HuH-7 (cell line): Measurements from ENCODE around the gene GPR55.

Experiments
- DNase-seq: peaks from one replicate; pipeline ENCODE4 v3.0.0; 2011; ENCODE audit warnings: low spot score

The GPR55 gene

DNA sequence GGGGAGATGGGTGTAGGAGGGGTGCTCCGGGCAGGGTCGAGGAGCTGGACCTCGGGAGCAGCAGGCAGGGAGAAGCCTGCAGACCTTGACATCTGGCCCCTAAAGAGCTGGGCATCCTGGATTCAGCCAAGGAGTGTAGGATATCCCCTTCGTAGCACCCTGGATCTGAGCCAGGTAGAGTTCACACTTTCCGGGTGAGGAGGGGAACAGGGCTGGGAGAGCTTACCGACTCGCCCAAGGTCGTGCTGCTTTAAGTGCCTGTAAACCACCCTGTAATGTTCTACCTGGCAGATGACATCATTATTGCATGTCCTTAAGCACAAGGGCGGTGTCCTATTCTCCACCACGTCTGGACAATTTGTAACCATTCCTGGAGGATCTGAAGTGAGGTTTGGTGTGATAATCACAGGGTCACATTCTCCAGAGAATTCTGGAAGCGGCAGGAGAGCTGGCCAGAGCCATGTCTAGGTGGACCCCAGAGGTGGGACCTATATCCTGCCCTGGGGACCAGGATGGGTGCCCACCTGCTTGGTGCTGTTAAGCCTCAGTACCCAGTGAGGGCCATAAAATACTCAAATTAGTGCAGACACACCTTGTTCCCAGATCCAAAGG lies 45.7 kb downstream of the GPR55 start:
- DNase-seq, result no peak

- DNase-seq, result no peak
Observed at GRCh38 chr2:230878599-230879188, 46.3 kb downstream of the GPR55 start.

GRCh38 chr2:230877759-230878598 lies 47.1 kb downstream of the GPR55 start:
- DNase-seq, result no peak

DNA sequence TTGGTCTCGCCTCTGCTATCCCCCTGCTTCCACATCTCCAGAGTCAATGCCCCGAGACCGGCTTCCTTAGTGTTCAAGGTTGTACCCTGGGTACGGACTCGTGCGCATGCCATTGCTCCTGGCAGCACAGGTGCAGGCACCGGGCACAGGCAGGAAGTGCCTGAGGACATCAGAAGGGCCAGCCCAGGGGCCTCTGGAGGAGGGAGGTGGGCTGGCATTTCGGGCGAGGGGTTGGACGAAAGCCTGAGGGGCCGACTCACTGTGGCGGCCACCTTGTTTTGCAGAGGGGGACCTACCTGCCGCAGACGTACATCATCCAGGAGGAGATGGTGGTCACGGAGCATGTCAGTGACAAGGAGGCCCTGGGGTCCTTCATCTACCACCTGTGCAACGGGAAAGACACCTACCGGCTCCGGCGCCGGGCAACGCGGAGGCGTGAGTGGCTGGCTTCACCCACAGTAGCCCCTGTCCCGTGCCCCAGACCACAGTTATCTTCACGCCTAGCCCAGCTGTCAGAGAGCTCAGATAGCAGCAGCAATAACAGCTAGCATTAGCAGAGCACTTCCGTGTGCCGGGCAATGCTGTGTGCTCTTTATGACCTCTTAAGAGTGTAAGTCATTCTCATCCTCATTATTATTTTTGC lies 47.8 kb downstream of the GPR55 start:
- no peak for DNase-seq

DNA sequence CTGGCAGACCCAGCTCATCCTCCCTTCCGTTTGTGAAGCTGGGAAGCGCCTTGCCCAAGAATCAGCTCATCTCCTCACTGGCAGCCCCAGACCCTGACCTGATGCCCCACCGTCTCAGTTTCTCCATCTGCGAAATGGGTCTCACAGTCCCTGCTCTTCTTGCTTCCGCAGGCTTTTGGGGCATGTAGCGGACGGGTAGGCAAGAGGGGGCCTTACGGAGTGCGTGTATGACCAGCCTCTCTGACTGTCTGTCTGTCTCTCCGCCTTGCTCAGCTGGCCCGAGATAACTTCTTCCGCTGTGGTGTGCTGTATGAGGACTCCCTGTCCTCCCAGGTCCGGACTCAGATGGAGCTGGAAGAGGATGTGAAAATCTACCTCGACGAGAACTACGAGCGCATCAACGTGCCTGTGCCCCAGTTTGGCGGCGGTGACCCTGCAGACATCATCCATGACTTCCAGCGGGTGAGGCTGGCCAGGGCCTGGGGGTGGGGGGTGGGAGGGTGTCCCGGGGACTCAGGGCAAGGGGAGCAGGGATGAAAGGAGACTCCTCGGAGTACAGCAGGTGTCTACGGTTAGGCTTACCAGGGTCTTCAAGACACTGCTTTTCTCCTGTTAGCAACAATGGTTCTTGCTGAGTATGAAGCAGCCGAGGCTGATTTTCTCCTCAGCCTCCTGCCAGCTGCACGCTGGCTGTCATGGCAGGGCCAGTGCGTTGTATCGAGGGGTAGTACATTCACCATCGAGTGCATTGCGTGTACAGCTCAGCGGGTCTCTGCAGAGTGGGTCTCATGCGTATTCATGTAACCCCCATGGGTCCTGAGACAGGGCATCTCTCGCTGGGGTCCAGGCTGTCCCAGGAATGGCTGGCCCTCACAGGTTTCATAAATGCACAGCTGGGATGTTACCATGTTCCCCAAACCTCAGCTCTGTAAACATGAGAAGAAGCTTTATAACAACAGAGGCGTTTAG lies 49.4 kb downstream of the GPR55 start:
- DNase-seq, result no peak

- no peak for DNase-seq
Observed at GRCh38 chr2:230874876-230875275, 50.2 kb downstream of the GPR55 start.

DNA sequence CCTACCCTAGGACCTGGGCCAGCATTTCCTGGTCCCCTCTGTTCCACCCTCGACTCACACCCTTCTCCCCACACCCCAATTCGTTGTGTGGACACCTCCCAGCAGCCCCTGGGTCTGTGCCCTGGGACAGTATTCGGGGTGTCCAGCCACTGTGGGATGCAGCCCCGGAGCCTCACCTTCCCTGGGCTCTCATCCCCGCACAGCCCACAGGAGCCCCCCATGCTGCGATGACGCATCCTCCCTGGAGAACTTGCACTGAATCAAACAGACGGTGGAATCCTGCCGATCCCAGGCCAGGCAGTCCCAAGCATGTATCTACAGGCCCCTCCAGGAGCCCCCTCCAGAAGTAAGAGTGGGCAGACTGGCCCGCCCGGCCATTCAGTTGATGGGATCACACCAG lies 50.6 kb downstream of the GPR55 start:
- no peak for DNase-seq

GRCh38 chr2:230873661-230874401 lies 51.2 kb downstream of the GPR55 start:
- no peak for DNase-seq

GRCh38 chr2:230872968-230873660 lies 51.9 kb downstream of the GPR55 start:
- no peak for DNase-seq

- no peak for DNase-seq
Observed at GRCh38 chr2:230872151-230872967, 52.7 kb downstream of the GPR55 start.

DNA sequence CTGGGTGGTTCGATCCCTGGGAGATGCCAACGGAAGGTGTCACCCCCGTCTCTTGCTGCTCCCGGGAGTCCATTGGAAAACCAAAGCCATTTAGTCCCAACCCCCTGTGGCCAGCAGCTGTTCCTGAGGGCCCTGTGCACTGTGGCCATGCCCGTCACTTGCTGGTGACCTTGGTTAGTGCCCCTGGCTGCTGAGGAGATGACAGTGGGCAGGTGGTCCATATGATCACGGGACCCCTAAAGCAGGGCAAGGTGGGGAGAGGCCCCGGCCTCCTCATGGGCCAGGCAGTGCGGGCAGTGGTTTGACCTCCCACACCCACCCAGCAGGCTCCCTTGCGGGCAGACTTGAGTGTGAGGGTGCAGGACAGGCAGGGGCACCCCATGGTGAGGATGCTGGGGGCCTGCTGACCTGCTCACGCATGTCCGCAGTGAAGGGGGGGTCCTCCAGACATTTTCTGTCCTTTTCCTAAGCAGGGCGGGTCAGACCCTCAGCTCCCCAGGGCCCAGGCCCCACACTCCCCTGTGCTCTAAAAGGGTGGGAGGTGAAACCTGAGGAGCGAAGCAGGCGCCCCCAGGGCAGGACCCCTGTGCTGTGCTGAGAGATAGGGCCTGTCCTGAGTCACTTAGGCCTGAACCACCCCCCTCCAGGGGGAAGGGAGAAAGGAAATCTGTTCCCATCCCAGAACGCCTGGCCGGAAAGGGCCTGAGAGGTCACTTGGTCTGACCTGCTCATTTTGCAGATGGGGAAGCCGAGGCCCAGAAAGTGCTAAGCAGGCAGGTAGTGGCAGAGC lies 53.5 kb downstream of the GPR55 start:
- DNase-seq, result no peak

GRCh38 chr2:230870544-230871360 lies 54.3 kb downstream of the GPR55 start:
- no peak for DNase-seq

DNA sequence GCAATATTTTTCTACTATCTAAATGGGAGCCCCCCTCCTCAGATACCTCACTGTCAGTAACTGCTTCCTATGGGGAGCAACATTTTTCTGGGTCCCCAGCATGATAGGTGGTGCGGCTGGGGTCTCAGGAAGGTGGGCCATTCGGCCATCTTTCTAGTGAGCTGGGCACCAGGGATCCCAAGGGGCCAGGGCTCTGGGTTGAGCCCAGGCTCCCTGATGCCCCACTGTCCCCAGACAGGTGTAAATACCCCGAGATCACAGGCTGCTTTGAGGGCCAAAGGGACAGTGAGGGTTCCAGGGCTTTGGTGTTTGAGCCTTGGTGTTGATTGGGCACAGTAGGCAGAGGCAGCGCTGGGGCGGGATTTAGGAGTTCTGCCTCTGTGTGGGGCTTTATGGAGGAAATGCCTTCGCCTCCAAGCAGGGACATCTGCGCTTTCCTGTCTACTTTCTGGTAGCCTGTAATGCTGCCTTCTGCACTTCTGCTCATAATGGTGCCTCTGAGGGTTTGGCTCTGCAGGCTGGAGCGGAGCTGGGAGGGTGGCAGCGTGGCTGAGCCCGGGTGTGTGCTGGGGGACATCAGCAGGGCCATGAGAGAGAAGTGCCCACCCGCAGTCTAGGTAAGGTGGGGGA lies 55.0 kb downstream of the GPR55 start:
- no peak for DNase-seq

DNA sequence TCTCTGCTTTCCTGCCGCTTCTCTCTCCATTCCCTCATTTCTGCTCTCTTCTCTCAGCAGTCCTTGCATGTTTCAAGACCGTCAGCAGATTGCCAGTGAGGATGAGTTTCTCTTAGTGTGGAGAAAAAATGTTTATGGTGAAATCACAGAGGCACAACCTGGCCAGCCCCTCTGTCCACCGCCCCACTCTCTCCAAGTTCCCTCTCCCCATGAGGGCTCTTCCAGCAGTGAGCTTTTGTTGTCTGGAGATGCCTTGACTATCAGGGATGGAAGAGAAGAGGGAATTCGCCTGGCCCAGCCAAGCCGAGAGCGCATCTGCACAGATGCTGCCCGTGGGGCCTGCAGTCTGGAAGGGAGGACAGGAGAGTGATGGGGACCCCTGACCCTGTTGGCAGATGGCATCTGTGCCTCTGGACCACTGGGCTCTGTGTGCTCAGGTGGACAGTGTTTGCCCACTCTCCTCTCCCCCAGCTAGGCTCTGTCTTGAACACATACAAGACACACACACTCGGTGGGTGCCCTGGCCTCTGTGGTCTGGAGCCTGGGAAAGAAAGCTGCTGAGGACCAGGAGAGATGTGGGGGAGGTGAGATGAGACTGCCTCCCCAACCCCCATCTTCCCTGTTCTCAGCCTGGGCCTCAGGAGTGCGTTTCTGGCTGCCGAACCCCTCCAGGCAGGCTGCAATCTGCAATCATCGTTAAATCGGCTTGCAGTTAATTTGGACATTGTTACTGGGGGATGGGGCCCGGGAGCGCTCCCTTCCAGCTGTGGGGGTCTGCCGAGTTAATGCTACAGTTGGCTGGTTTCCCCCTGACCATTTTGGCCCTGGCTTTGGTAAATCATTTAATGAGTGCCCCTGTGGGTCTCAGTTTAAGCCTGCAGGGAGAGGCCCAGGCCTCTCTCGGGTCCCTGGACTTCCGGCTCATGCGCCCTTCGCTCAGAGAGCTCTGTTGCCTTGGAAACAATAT lies 55.8 kb downstream of the GPR55 start:
- DNase-seq, result no peak

GRCh38 chr2:230868161-230868946 lies 56.7 kb downstream of the GPR55 start:
- DNase-seq, result no peak
